ENCODE data around the gene WBP1L. TPM values are rescaled to one million over a fixed set of nuclear protein-coding genes. Genes with fewer than 3 reads are reported as not detected.
A peak's percentile ranks its signal among the peaks of the same experiment; 100 is the strongest.
"Not testable (repeated sequence)": the region's sequence is repeated elsewhere in the genome, so short reads cannot be mapped to it uniquely, and the experiment has no call there.

The WBP1L gene
- total RNA-seq, 1 donor, result 53.3 TPM

GRCh38 chr10:102758240-102758932 is 14.6 kb downstream of the WBP1L start:
- no peak for DNase-seq (ENCODE audit: low read depth in 2 of 3, low spot score in 2 of 3)

GRCh38 chr10:102758933-102759262 is 15.2 kb downstream of the WBP1L start:
- DNase-seq (ENCODE audit: low read depth in 2 of 3, low spot score in 2 of 3), result not testable (repeated sequence)

GRCh38 chr10:102759497-102760210 is 15.9 kb downstream of the WBP1L start:
- no peak for DNase-seq (ENCODE audit: low read depth in 2 of 3, low spot score in 2 of 3)

GRCh38 chr10:102761981-102762380 is 18.2 kb downstream of the WBP1L start:
- DNase-seq (ENCODE audit: low read depth in 2 of 3, low spot score in 2 of 3), result no peak

GRCh38 chr10:102762401-102763015 is 18.8 kb downstream of the WBP1L start:
- no peak for DNase-seq (ENCODE audit: low read depth in 2 of 3, low spot score in 2 of 3)

GRCh38 chr10:102763037-102763607 is 19.4 kb downstream of the WBP1L start:
- DNase-seq (ENCODE audit: low read depth in 2 of 3, low spot score in 2 of 3), result peak in 1 of 3 donors; percentile 14

GRCh38 chr10:102764470-102765161 is 20.9 kb downstream of the WBP1L start:
- DNase-seq (ENCODE audit: low read depth in 2 of 3, low spot score in 2 of 3), result no peak

- no peak for DNase-seq (ENCODE audit: low read depth in 2 of 3, low spot score in 2 of 3)
Measured at GRCh38 chr10:102765336-102765735, 21.6 kb downstream of the WBP1L start.

- no peak for DNase-seq (ENCODE audit: low read depth in 2 of 3, low spot score in 2 of 3)
Measured at GRCh38 chr10:102767428-102768160, 23.8 kb downstream of the WBP1L start.

GRCh38 chr10:102769375-102770107 is 25.8 kb downstream of the WBP1L start:
- DNase-seq (ENCODE audit: low read depth in 2 of 3, low spot score in 2 of 3), result no peak

- no peak for DNase-seq (ENCODE audit: low read depth in 2 of 3, low spot score in 2 of 3)
Measured at GRCh38 chr10:102770108-102770482, 26.3 kb downstream of the WBP1L start.

GRCh38 chr10:102770792-102771191 is 27.0 kb downstream of the WBP1L start:
- no peak for DNase-seq (ENCODE audit: low read depth in 2 of 3, low spot score in 2 of 3)

- no peak for DNase-seq (ENCODE audit: low read depth in 2 of 3, low spot score in 2 of 3)
Measured at GRCh38 chr10:102773320-102773719, 29.6 kb downstream of the WBP1L start.

- peak in 2 of 3 donors; percentile 31 to 71 for DNase-seq (ENCODE audit: low read depth in 2 of 3, low spot score in 2 of 3)
Measured at GRCh38 chr10:102773986-102774385, 30.2 kb downstream of the WBP1L start.

- DNase-seq (ENCODE audit: low read depth in 2 of 3, low spot score in 2 of 3), result no peak
Measured at GRCh38 chr10:102775201-102775934, 31.6 kb downstream of the WBP1L start.

GRCh38 chr10:102775935-102776669 is 32.4 kb downstream of the WBP1L start:
- peak in 2 of 3 donors; percentile 76 to 78 for DNase-seq (ENCODE audit: low read depth in 2 of 3, low spot score in 2 of 3)

- no peak for DNase-seq (ENCODE audit: low read depth in 2 of 3, low spot score in 2 of 3)
Measured at GRCh38 chr10:102776779-102777456, 33.2 kb downstream of the WBP1L start.

Data from hematopoietic multipotent progenitor cell (in vitro differentiated cells).